Stimulated activated CD4-positive, alpha-beta T cell treated with anti-CD3 and anti-CD28 coated beads, Interleukin-1b, Interleukin-23, amount 100 ng/mL, for 48 hours (primary cell): ENCODE results near the gene SLC22A12.

Experiments used
- DNase-seq: peaks from one replicate; pipeline ENCODE4 v3.0.0-alpha.2; 2020

SLC22A12 gene

DNA sequence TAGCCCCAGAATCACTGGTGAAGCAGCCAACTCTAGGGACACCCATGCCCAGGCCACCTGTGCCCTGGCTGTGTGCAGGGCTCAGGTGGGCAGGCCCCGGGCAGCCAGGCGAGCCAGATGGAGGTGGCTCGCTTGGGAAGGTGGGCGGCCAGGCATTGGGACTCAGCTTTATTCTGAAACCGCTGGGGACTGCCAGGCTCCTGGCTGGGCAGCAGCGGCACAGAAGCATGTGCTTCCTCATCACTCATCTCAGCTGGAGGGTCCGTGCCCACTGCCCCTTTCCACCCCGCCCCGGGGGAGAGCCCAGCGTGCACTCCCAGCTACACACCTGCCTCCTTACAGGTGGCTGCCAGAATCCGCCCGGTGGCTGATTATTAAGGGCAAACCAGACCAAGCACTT lies 27.1 kb upstream of the SLC22A12 start:
- DNase-seq = no peak

DNA sequence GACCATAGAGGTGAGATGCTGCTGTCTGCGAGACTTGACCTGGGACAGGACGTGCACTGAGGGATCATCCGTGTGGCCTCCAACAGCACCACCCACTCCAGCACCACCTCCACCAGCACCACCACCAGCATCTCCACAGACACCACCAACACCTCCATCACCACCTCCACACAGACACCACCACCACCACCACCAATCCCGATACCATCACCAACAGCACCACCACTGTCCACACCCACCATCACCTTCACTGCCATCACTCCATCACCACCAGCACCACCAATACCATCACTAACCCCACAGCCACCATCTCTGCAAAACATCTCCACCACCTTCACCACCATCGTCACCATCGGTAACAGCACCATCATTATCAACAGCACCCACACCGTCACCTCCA lies 26.6 kb upstream of the SLC22A12 start:
- DNase-seq = no peak

DNA sequence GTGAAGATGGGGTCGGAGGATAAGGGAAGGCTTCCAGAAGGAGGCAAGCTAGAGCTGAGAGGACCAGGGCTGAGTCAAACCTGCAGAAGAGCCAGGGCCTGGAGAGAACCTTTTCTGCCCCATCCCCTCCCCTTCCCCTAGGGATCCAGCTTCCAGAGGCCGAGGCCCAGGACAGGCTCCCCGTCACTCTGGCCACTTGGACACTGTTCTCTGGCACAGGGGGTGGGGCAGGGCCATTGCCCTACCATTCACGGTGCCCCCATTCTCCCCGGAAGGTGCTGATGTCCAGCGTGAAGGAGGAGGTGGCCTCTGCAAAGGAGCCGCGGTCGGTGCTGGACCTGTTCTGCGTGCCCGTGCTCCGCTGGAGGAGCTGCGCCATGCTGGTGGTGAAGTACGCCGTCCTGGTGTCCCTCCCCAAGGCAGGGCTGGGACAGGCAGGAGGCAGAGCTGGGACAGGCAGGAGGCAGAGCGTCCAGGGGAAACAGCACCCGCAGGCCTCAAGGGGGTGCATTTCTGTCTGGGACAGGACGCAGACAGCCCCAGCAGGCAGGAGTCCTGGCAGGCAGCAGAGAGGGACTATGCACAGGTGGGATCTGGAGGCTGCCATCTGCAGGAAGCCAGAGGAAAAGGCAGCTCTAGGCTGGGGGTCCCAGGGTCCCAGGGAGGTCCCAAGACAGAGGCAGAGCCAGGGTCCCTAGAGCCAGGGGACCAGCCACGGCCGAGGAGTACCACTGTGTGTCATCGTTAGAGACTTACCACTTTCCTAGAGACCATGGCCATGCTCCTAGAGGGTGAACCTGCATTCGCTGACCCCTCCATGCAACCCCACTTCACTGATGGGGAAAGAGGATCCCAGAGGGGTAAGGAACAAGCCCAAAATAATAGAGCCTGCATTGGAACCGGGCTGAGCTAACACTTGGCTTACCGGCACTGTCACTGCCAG lies 25.8 kb upstream of the SLC22A12 start:
- no peak for DNase-seq

DNA sequence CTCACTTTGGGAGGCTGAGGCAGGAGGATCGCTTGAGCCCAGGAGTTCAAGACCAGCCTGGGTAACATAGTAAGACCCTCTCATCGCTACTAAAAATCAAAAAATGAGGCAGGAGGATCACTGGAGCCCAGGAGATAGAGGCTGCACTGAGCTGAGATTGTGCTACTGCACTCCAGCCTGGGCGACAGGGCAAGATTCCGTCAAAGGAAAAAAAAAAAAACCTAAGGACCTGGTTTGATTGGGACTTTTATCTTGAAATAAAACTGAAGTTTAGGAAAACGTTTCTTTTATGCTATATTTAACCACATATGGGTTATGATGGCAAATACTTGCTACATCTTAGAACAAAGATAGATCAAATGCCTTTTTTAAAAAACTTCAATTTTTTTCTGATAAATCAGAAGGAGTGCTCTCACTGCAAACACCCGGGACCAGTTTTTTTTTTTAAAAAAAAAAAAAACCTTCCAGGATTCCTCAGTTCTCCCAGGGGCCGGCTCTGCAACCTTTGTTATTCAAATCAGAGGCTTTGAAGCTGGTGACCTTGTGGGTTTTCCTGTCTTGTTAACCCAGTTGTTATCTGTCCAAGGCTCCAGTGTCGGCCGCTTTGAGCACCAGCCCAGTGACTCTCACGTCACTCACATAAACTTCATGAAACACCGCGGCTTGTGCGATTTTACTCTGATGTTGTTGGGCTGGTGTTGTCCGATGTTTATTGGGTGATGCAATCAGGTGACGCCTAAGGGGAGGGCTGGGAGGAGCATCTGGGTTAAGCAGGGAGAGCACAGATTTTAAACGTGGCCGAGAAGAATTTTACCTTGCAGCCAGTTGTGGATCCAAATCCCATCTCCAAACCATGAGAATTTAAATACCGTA lies 24.7 kb upstream of the SLC22A12 start:
- DNase-seq = peak; percentile 42

DNA sequence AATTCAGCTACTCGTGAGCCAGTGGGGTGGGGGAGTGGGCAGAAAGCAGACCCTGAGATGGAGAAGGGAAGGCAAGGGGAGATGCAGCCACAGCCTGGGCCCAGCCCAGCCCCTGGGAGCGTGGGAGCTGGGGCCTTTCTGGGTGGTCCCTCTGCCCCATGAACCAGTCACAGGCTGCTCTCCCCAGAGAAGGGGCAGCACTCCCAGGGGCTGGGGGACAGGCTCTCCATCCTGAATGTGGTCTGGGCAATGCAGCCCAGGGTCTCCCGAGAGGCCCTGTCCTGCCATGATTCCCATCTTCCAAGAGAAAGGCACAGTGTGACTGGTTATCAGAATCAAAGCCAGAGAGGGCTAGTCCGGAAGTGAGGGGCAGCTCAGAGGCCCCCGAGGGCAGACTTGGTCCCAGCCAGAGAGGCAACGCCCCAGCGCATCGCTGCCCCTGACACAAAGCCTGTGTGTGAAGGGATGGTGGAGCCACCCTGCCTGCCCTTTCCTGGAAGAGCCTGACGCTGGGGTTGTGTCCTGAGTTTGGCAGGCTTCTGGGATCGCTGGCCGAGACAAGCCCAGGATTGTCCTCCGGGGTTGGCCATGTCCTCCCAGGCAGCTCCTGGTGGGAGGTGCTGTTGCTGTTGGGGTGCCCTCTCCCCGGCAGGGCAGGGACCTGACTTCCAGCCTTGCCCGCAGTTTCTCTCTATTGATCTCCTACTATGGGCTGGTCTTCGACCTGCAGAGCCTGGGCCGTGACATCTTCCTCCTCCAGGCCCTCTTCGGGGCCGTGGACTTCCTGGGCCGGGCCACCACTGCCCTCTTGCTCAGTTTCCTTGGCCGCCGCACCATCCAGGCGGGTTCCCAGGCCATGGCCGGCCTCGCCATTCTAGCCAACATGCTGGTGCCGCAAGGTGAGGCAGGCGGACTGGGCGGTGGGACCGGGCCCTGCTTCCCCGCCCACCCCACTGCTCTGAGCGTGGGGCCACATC lies 23.8 kb upstream of the SLC22A12 start:
- DNase-seq = no peak

DNA sequence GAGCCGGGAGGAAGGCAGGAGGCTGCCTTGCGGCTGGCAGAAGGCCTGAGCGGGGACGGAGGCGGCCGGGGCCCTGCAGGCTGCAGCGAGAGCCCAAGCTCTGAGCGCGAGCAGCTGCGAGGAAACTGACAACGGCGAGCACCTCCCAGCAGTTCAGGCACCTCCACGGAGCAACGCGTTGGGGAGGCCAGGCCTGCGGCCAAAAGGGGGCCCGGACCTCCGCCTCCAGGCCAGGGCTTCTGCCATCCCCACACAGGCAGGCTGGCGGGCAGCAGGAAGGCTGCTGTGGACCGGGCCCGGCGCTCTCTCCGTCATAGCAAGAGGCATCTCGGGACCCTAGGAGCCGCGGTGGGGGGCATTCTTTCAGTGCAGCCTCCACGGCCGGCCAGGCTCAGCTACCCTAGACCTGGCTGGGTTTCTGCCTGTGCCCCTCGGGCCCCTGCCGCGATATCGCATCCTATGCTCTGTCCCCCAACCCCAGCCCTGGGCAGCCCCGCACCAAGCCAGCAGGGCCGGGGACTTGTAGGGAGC lies 22.9 kb upstream of the SLC22A12 start:
- DNase-seq = no peak

DNA sequence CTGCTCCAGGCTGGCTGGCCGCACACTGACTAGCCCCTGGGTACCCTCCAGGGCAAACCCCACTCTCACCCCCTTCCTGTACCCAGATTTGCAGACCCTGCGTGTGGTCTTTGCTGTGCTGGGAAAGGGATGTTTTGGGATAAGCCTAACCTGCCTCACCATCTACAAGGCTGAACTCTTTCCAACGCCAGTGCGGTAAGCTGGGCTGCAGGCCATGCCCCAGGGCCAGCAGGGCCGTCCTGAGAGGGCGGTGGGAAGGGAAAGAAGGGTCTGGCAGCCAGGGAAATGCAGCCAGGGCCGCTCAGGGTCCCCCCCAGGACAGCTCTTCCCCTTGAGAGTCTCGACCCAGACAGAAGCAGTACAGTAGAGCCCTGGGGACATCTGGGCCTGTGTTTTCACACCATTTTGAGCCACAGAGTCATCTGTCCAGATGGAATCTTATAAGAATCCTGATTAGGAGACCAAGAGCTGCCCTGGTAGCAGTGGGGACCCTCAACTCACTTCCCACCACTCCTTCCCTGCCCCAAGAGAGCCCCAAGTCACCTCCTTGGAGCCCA lies 22.4 kb upstream of the SLC22A12 start:
- no peak for DNase-seq

DNA sequence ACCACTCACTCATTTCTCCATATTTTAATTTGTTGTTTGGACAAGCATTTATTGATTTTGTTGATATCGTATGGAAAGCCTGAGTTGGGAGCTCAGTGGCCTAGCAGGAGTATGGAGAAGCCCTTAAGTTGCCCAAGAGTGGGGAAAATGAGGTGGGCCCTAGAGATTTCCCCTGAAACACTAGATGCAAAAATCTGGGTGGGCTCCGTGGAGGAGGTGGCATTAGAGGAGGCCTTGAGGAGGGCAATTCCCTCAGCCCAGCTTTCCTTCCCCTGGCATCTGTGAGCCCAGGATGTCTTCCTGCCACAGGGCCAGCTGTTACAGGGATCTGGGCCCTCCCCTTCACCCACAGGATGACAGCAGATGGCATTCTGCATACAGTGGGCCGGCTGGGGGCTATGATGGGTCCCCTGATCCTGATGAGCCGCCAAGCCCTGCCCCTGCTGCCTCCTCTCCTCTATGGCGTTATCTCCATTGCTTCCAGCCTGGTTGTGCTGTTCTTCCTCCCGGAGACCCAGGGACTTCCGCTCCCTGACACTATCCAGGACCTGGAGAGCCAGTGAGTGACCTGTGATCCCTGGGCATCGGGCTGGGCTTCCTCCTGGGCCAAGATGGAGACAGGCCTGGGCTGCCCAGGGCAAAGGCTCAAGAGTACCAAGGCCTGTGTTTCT lies 21.6 kb upstream of the SLC22A12 start:
- no peak for DNase-seq

DNA sequence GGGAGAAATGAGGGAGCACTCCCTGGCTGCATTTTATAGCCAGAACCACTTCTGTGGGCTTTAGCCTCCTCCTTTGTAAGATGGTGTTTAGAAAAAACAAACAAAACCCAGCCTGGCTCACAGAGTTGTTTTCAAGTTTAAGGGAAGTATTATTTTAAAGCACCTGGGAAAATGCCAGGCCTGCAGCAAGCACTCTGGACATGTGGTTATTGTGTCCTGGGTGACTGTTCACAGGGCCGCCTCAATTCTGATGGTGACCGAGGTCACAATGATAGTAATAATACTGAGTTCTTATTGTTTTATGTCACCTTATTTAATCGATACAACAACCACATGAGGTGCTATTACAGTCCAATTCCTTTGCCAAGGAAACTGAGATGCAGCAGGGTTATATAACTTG lies 20.7 kb upstream of the SLC22A12 start:
- DNase-seq = no peak

DNA sequence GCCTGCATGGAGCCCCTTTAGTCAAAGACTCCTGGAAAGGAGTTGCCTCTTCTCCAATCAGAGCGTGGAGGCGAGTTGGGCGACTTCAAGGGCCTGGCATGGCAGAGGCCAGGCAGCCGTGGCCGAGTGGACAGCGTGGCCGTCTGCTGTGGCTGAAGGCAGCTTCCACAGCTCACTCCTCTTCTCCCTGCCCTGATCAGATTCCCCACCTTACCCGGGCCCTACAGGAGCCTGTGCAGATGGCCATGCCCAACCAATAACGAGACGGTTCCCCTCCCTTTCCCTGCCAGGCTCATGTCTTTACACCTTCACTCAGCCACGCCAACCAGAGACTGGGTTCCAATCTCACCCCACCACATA lies 20.0 kb upstream of the SLC22A12 start:
- no peak for DNase-seq

DNA sequence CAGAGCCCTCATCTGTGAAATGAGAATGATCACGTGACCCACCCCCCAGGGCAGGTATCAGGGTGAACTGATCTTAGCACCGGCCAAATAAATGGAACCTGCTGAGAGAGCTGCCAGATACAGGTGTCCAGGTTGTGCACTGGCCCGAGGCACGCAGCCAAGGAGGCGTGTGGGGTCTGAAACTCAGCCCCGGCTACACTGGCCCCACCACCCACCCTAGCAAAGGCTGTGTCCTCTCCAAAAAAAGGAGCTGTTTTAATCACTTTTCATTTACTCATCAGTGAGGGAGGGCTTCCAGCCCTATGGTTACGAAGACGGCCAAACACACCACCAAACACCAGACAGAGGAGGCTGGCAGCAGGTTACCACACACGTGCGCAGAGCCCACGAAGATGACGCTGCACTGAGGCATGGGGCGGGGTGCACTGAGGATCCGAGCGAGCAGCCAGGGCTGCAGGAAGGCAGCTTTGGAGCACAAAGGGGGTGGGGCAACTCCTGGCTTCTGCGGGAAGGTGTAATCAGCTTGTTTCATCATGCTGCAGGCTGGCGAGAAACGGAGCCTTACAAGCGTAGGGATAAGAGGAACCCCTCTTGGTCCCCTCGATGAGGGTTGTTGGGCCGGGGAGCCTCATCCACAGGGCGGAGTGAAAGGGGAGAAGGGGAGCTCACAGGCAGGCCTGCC lies 19.5 kb upstream of the SLC22A12 start:
- DNase-seq = no peak

DNA sequence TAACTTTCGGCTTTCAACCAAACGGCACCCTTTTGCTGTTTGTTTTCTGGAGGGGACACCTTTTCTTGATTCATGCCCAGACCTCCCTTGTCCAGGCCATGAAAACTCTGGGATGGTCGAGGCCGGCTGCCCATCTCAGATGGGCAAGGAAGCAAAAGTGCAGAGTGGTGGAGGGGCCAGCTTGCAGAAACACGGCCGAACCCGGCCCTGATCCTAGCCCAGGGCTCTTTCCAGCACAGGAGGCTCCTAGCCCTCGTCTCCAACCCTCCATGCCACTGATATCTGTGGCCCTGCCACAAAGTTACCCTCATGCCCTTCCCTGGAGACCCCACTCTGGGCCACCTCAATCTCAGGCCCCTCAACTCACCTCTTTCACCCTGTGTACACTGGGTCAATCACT lies 18.9 kb upstream of the SLC22A12 start:
- no peak for DNase-seq

DNA sequence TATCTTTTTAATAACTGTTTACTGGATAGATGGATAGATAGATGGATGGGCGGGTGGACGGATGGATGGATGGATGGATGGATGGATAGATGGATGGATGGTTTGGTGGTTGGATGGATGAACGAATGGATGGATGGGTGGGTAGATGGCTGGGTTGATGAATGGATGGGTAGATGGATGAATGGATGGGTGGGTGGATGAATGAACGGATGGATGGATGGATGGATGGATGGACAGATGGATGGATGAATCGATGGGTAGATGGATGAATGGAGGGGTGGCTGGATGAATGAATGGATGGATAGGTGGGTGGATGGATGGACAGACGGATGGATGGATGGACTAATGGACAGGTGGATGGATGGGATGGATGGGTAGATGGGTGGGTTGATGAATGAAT lies 13.8 kb upstream of the SLC22A12 start:
- DNase-seq = no peak

DNA sequence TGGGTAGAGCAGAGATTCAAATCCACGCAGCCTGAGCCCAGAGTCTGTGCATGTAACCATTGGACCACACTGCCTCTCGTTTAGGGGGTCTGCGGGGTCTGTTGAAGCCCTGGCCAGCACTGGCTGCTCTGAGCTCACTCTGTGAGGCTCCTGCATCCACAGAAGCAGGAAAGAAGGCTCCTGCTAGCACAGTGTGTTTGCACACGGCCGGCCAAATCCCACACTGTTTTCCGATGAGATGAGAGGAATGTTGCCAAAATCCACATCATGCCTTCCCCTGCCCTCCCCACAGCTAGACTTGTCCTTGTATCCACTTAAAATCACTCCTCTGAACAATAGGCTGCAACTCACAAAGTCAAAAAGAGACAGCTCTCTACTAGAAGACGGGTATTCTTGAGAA lies 10.6 kb upstream of the SLC22A12 start:
- DNase-seq = no peak

DNA sequence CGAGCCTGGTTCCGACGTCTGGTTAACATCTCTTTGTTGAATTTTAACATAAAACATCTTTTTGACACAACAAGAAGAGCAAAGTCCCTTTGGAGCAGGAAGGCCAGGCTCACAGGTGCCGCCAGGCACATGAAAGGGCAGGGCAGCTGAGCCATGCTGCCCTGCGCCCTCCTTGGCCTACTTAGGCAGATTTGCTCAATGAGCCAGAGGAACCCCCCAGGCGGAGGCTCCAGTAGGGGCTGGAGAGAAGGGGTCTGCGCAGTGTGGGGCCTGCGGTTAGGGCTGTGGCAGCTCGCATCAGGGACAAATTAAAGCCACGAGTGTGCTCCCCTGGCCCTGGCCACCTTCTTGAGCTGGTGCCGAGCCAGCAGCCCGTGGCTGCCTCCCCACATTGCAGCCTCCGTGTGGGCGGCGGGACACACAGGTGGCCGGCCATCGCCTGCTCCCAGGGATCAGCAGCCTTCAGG lies 9.9 kb upstream of the SLC22A12 start:
- no peak for DNase-seq

DNA sequence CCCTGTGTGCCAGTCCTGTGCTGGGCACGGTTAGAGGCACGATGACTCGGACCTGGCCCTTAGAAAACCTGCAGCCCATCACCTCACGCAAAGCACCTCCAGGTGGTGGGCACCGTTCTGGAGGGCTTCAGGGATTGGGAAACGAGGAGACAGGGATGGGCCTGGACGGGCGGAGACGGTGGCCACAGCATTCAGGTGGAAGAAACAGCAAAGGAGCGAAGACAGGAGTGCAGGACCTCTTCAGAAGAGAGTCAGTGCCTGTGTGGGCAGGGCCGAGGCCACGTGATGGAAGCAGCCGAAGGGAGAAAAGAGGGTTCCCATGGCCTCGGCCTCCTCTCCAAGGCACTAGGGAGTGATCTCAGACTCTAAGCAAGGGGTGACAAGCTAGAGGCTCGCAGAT lies 8.1 kb upstream of the SLC22A12 start:
- no peak for DNase-seq

DNA sequence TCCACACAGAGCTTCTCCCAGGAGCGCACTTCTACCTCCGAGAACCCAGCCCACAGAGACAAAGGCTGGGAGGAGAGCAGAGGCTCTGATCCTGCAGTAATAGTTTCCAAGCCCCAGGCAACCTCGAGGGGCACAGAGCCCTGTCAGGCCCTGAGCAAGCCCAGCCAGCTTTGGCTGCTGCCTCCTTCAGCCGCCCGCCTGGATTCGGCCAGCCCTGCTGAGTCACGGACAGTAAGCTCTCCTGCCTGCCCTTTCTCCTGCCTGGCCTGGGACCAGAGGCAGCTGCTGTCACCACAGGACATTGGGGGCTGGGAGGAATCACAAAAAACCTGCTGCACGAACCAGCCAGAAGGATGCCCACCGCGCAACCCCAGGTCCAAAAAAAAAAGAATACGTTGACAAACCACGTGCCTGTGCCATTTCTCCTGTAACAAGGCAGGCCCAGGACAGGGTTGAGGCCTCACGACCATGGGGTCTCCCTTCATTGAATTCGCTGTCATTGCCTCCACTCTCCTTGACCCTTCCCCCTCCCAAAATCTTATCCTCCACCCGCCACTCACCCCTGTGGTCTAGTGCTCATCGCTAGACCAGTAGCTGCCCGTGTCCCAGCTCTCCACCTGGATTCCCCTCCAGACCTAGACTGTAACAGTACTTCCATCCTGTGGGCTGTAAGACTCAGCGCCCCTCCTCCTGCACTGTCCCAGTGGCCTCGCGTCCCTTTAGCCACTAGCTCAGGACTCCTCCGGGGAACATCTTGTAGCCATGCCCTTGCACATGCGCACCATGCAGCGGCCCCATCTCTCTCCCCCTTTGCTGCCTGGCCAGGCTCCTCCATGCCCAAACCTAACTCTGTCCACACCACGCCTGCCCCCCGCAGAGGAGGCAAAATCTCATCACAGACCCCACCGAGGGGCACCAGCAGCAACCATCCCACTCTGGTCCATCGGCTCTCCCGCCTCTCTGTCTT lies 7.4 kb upstream of the SLC22A12 start:
- DNase-seq = no peak

DNA sequence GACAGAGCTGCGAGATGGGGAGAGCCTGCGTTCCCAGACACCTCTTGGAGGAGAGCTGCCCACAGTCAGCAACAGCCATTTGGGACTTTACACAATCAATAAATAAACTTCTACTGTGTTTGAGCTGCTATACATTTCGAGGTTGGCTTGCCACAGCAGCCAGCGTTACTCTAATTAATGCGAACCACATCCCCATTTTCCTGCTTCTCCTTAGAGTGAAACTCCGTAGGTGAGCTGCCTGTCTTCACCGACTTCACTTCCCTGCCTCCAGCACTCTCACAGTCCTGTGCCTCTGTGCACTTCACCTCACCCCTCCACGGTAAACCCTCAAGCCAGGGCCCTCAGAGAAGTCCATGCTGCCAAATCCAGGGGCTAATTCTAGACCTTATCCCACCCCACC lies 5.9 kb upstream of the SLC22A12 start:
- no peak for DNase-seq

DNA sequence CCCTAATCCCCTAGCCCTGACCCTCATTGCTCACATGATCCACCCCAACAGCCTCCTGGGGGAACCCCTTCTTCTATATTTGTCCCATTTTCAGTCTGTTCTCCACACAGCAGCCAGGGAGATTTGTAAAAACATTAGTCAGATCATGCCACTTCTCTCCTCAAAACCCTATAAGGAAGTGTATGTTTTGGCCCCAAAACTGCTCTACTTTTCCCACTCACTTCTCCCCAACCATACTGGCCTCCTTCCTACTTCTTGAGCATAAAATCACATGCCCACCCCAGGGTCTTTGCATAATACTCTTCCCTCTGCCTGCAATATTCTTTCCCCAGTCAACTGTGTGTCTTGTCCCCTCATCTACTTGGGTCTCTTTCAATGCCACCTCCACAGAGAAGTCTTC lies 4.7 kb upstream of the SLC22A12 start:
- no peak for DNase-seq

DNA sequence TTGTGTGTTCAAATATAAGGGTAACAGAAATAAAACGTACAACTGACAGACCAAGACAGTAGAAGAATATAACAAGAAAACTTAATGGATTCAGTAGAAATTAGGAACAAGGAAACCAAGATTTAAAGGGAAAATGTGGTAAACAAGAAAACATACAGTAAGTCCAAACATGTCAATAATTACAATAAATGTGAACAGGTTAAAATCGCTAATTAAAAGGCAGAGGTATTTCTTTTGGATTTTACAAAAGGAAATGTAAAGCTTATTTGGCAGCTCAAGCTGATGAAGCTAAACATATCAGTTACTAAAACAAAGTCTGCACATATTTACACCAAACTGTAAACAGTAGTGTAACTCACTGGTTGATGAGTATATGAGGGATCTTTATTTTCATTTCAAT lies 2.3 kb upstream of the SLC22A12 start:
- DNase-seq = no peak
